SK-N-MC (cell line): ENCODE measurements around the gene ASTN2.

Source experiments
- DNase-seq: peaks from one replicate; pipeline ENCODE4 v3.0.0-alpha.2; 2011; ENCODE audit warnings: low read depth, low spot score
- H3K27ac ChIP-seq: fragments of 200-600 bp; sonication (generic); 2 replicates; pipeline ENCODE4 v1.5.1; 2016; ENCODE audit warnings: mixed run types
- H3K36me3 ChIP-seq: fragments of 200-600 bp; sonication (generic); 2 replicates; pipeline ENCODE4 v1.6.1; 2017; ENCODE audit warnings: antibody characterized with exemption, low read length, mixed read lengths; ENCODE audit not compliant: insufficient read depth
- H3K4me3 ChIP-seq: fragments of 200-600 bp; sonication (generic); 2 replicates; pipeline ENCODE4 v1.5.1; 2016
- H3K9ac ChIP-seq: fragments of 200-600 bp; sonication (generic); 2 replicates; pipeline ENCODE4 v1.8.0; 2017; ENCODE audit warnings: mixed run types, mixed read lengths; ENCODE audit not compliant: insufficient read length
- H3K9me3 ChIP-seq: fragments of 200-600 bp; sonication (generic); 2 replicates; pipeline ENCODE4 v1.6.1; 2017; ENCODE audit warnings: low read depth, mild to moderate bottlenecking, antibody characterized with exemption, low read length, moderate library complexity, mixed read lengths
- EZH2 ChIP-seq: fragments of 200-600 bp; sonication (generic); IDR thresholded peaks from one replicate; pipeline ENCODE4 v1.6.1; 2017; ENCODE audit warnings: antibody characterized with exemption
- FOXP2 ChIP-seq: optimal IDR thresholded peaks from 2 replicates; pipeline ENCODE3; 2011; ENCODE audit warnings: mild to moderate bottlenecking, moderate library complexity; ENCODE audit not compliant: insufficient read depth; ENCODE audit errors: extremely low read length, control extremely low read depth
- POLR2AphosphoS5 ChIP-seq: IDR thresholded peaks from 2 replicates; pipeline ENCODE4 v1.6.1; 2012; ENCODE audit warnings: mild to moderate bottlenecking, low read depth, low read length, borderline replicate concordance

The ASTN2 gene

GRCh38 chr9:116550696-116551436 is 864.0 kb downstream of the ASTN2 start:
- no peaks in the 10 kb centered on the region for H3K36me3 ChIP-seq
- no peak for TF ChIP-seq FOXP2
- TF ChIP-seq EZH2 = no peak
- no peak for TF ChIP-seq POLR2AphosphoS5
- H3K9ac ChIP-seq = no peak overlapping the region
- no peak for DNase-seq
- no peaks in the 10 kb centered on the region for H3K9me3 ChIP-seq
- H3K4me3 ChIP-seq = no peak overlapping the region
- no peak overlapping the region for H3K27ac ChIP-seq

- no peaks in the 10 kb centered on the region for H3K36me3 ChIP-seq
- DNase-seq = no peak
- H3K9me3 ChIP-seq = no peaks in the 10 kb centered on the region
- H3K9ac ChIP-seq = no peak overlapping the region
- no peak overlapping the region for H3K27ac ChIP-seq
- no peak overlapping the region for H3K4me3 ChIP-seq
- no peak for TF ChIP-seq FOXP2
- no peak for TF ChIP-seq POLR2AphosphoS5
- no peak for TF ChIP-seq EZH2
Measured at GRCh38 chr9:116549786-116550660, 864.8 kb downstream of the ASTN2 start.

GRCh38 chr9:116549061-116549664 is 865.7 kb downstream of the ASTN2 start:
- no peak overlapping the region for H3K4me3 ChIP-seq
- no peaks in the 10 kb centered on the region for H3K9me3 ChIP-seq
- no peak for DNase-seq
- no peaks in the 10 kb centered on the region for H3K36me3 ChIP-seq
- no peak overlapping the region for H3K27ac ChIP-seq
- TF ChIP-seq FOXP2 = no peak
- TF ChIP-seq POLR2AphosphoS5 = no peak
- no peak for TF ChIP-seq EZH2
- H3K9ac ChIP-seq = no peak overlapping the region

GRCh38 chr9:116547729-116548426 is 867.0 kb downstream of the ASTN2 start:
- Histone ChIP-seq H3K9ac (no peak overlapping the region), H3K36me3 (no peaks in the 10 kb centered on the region), H3K9me3 (no peaks in the 10 kb centered on the region), H3K27ac (no peak overlapping the region), H3K4me3 (no peak overlapping the region)
- TF ChIP-seq POLR2AphosphoS5 = no peak
- TF ChIP-seq FOXP2 = no peak
- no peak for TF ChIP-seq EZH2
- no peak for DNase-seq

DNA sequence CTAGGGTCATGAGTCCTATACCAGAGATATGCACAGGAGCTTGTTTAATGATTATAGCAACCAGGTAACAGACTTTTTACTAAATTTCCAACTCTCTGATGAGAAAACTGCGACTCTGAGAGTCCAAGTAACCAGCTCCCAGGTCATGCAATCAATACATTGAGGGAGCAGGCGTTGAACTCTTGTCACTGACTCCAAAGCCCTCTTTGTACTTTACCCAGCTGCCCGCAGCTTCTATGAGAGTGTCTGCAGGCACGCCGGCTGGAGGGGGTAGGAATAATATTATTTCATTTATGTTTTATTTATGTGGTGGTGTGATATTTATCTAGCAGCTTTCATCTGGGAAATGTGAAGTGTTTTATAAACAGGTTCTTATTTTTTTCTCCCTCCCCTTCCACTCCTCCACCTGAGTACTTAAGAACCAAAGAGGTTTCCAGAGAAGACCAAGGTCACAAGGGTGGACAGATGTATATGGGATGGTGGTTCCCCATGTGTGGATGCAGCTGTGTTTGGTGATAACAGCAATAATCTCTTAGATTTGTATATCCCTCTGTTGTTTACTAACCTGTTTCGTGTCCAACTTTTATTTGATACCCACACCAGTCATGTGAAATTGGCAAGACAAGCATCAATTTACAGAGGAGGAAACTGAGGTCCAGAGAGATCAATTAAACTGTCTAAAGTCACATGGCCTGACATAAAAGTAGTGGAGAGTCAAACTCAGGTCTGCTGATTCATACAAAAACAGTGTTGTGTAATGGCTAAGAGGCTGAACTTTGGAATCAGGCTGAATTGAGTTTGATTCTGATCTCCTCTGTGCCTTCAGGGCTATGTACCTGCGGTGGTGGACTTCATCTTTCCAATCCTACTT is 867.9 kb downstream of the ASTN2 start:
- Histone ChIP-seq H3K9ac (no peak overlapping the region), H3K4me3 (no peak overlapping the region), H3K9me3 (no peaks in the 10 kb centered on the region), H3K36me3 (no peaks in the 10 kb centered on the region), H3K27ac (no peak overlapping the region)
- TF ChIP-seq EZH2 = no peak
- no peak for DNase-seq

DNA sequence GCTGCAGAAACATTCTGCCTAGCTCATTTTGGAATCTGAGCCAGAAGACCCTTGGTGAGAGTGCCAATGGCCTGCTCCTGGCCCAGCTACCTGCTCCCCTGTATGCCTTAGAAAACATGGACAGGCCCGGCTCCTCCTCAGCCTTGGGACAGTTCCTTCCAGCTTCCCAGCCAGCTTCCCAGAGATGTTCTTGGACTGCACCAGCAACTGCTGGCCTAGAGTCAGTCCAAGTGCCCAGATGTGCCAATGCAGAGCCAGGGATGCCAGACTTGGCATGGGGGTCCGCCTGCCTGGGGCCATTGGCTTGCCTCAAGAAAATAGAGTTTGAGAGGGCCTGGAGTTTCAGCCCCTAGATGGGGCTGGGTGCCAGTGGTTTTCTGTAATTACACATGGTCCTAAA is 870.0 kb downstream of the ASTN2 start:
- no peak overlapping the region for H3K9ac ChIP-seq
- TF ChIP-seq FOXP2 (no peak), EZH2 (no peak), POLR2AphosphoS5 (no peak)
- H3K36me3 ChIP-seq = no peaks in the 10 kb centered on the region
- no peak for DNase-seq
- no peak overlapping the region for H3K27ac ChIP-seq
- H3K9me3 ChIP-seq = no peaks in the 10 kb centered on the region
- H3K4me3 ChIP-seq = no peak overlapping the region

GRCh38 chr9:116543731-116544400 is 871.0 kb downstream of the ASTN2 start:
- Histone ChIP-seq H3K36me3 (no peaks in the 10 kb centered on the region), H3K9ac (no peak overlapping the region), H3K9me3 (no peaks in the 10 kb centered on the region), H3K4me3 (no peak overlapping the region), H3K27ac (no peak overlapping the region)
- TF ChIP-seq FOXP2 = no peak
- TF ChIP-seq POLR2AphosphoS5 = no peak
- no peak for TF ChIP-seq EZH2
- no peak for DNase-seq
